Activated T-helper 2 cell treated with anti-CD3 and anti-CD28 coated beads, Interferon-gamma antibody, Interleukin-2, Interleukin-4, amounts not matched to agents 10 μg/mL and 5 μg/mL and 100 μg/mL, durations not matched to agents 14 hours and 24 hours and 36 hours (primary cell): ENCODE measurements around the gene PI4KA. TPM values are rescaled to one million over a fixed set of nuclear protein-coding genes. Genes with fewer than 3 reads are reported as not detected.

Source experiments
- DNase-seq: peaks from one replicate; pipeline ENCODE4 v3.0.0; 2021; ENCODE audit warnings: low spot score
- H3K27ac Mint-ChIP-seq: one replicate; pipeline ENCODE4 v1.8.0; 2021; ENCODE audit warnings: mixed read lengths
- H3K27me3 Mint-ChIP-seq: one replicate; pipeline ENCODE4 v1.8.0; 2021; ENCODE audit warnings: low read depth, mixed read lengths
- H3K36me3 Mint-ChIP-seq: one replicate; pipeline ENCODE4 v1.8.0; 2021; ENCODE audit warnings: low read depth, mixed read lengths
- H3K4me1 Mint-ChIP-seq: one replicate; pipeline ENCODE4 v1.8.0; 2021; ENCODE audit warnings: low read depth, mixed read lengths
- H3K4me3 Mint-ChIP-seq: one replicate; pipeline ENCODE4 v1.8.0; 2021; ENCODE audit warnings: low read depth, mild to moderate bottlenecking, moderate library complexity, mixed read lengths
- H3K9me3 Mint-ChIP-seq: one replicate; pipeline ENCODE4 v1.8.0; 2021; ENCODE audit warnings: mixed read lengths
- intact Hi-C: fragments of 100-400 bp; cut with micrococcal nuclease; formaldehyde crosslinking; loops from one replicate; pipeline ENCODE4 v1.15.1; 2023
- total RNA-seq: library from RNA; stranded (reverse); gene quantifications from 2 replicates; pipeline ENCODE4 v1.2.3, GENCODE V29; 2022

Gene PI4KA
- total RNA-seq, 1 donor from 2014 or later = 73.4 TPM

DNA sequence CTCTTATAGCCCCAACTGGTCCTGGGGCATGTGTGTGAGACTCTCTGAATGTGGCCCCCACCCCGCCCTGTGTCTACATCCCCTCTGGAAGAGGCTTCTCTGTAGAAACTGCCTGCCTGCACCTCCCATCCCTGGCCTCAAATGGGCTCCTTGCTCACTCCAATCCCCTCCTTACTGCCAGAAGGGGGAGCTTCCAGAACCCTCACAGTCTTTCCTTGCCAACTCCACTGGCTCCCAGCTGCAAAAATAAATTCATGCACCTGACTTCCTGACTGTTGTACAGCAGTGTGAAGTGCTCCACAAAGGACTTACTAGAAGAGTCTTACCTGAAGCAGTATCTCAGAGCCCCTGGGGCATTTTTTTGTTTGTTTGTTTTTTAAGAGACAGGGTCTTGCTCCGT lies 99.9 kb downstream of the PI4KA start:
- no peak for DNase-seq
- H3K27me3 Mint-ChIP-seq = no peaks in the 10 kb centered on the region
- H3K4me1 Mint-ChIP-seq = no peaks in the 10 kb centered on the region
- H3K9me3 Mint-ChIP-seq = no peaks in the 10 kb centered on the region
- H3K36me3 Mint-ChIP-seq = peaks cover 42% of the 10 kb centered on the region
- no peak overlapping the region for H3K4me3 Mint-ChIP-seq
- intact Hi-C loops = no loop called here
- no peak overlapping the region for H3K27ac Mint-ChIP-seq

DNA sequence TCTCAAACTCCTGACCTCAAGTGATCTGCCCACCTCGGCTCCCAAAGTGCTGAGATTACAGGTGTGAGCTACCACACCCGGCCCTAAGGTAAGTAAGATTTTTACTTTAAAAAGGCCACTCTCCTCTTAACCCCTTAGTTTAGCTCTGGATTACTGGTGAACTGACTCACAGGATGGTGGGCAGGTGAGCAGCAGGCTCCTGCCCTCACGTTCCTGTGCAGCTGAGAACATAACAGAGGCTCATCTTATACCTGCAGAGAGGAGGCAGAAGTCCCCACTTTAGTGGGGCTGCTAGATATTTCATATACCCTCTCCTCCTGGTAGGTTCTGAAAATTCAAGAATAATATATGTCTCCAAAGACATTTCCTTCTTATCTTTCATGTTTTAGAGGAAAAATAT lies 101.8 kb downstream of the PI4KA start:
- no peak for DNase-seq
- peaks cover 34% of the 10 kb centered on the region for H3K36me3 Mint-ChIP-seq
- no peaks in the 10 kb centered on the region for H3K9me3 Mint-ChIP-seq
- H3K4me1 Mint-ChIP-seq = no peaks in the 10 kb centered on the region
- H3K27ac Mint-ChIP-seq = no peak overlapping the region
- H3K4me3 Mint-ChIP-seq = no peak overlapping the region
- intact Hi-C loops = no loop called here
- no peaks in the 10 kb centered on the region for H3K27me3 Mint-ChIP-seq

DNA sequence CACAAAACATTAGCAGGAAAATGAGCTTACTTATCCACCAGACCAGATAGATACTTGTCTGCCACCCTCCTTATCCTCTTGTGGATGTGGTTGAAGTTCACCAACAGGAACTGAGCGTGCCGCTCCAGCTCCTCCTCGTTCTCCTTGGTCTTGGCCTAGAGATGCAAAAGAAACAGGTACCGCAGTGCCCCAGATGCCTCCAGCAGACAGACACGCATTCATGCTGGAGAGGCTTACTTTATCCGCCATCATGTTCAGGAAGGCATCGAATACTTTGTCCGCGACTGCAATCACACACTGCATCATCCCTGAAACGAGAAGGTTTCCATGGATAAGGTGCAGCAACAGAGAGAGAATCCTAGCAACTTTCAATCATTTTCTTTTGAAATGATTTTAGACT lies 105.7 kb downstream of the PI4KA start:
- no peaks in the 10 kb centered on the region for H3K27me3 Mint-ChIP-seq
- intact Hi-C loops = no loop called here

DNA sequence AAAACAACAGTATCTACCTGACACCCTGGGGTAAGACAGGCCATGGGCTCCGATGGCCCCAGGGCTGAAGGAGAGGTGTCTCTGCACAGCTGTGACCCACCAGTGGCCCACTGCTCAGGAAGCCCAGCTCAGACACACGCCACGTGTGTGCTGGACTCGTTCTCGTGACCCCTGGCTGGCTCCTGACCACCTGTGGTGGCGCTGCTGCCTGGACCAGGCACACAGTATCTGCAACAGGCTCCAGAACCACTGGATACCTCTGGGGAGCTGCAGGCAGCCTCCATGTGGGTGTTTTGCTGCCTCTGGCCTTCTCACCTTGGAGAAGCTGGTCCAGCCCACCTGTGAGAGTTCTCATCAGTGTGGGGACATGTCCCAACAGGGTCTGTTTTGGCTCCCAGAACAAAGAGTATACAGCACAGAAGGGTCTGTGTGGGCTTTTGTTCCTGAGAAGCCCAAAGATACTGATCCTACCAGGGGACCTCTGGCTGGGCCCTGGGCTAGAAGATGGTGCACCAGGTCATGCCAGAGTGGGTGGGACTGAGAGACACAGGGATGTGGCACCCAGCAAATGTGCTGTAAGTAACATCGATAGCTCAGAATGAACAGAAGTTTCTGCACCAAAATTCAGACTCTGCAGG lies 106.4 kb downstream of the PI4KA start:
- H3K27ac Mint-ChIP-seq = no peak overlapping the region
- no peak overlapping the region for H3K4me3 Mint-ChIP-seq
- no peaks in the 10 kb centered on the region for H3K4me1 Mint-ChIP-seq
- no peak for DNase-seq
- H3K9me3 Mint-ChIP-seq = no peaks in the 10 kb centered on the region
- H3K27me3 Mint-ChIP-seq = no peaks in the 10 kb centered on the region
- peaks cover 16% of the 10 kb centered on the region for H3K36me3 Mint-ChIP-seq
- intact Hi-C loops = no loop called here

More for the DNA sequence above, 105.7 kb downstream of the PI4KA start:
- no peaks in the 10 kb centered on the region for H3K9me3 Mint-ChIP-seq
- no peaks in the 10 kb centered on the region for H3K4me1 Mint-ChIP-seq
- H3K36me3 Mint-ChIP-seq = peaks cover 20% of the 10 kb centered on the region
- no peak overlapping the region for H3K27ac Mint-ChIP-seq
- DNase-seq = no peak
- H3K4me3 Mint-ChIP-seq = no peak overlapping the region

DNA sequence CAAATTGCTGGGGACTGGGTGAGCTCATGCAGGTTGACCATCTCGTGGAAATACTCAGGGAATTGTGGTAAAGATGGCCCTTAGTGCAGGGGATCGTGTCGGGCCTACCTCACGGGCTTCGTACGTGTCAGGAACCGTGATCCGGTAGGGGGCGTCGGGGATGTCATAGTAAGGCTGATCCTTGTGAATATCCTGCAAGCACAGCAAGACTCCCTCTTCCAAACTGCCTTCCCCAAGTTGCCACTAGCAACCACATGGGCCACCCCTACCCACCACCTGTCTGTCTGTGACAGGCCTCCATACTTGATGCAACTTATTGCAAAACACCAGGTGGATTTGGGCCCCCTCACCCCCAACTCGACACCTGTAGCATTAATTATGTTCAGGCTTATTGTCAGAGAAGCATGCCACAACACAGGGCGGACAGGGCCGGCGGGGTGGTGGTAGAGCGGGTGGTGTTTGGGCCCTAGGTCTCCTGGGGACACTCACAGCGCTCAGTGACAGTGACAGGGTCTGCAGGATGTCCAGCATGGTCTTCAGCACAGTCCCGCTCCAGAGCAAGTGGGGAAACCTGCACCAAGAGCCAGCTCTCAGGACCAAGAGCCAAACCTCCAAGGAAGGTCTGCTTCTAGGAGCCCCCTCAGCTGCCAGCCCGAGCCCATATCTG lies 107.3 kb downstream of the PI4KA start:
- Mint-ChIP-seq H3K27ac (no peak overlapping the region), H3K4me1 (no peaks in the 10 kb centered on the region), H3K36me3 (peaks cover 19% of the 10 kb centered on the region), H3K27me3 (no peaks in the 10 kb centered on the region), H3K4me3 (no peak overlapping the region), H3K9me3 (no peaks in the 10 kb centered on the region)
- intact Hi-C loops = no loop called here
- DNase-seq = no peak

DNA sequence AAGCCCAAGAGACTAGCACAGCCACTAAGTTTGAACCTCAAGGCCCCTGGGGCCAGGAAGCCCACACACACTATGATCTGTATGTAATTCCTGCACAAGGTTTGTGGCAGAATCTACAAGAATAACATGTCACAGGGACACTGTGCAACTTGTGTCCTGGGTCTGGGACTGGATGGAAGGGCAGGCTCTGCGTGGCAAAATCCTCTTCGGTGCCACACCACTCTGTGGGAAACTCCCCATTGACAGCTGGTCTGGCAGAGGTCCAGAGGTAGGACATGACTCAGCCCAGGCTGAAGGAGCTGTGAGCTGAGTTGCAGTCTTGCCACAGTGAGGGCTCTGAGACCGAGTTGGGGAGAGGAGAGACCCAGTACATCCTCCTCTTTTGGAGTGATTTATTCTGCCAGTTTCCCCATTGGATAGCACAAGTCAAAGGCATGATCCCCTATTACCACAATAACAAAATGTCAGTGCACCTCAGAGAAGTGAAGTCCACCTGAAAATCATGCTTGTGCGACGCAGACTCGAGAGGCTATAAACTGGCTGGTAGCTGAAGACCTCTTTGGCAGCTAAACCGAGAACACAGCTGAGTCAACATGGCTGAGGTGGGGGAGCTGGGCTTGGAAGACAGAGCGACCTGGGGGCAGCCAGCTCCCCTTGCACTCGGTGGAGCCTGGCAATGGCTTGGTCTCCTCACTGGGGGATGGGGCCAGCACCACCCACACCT lies 108.0 kb downstream of the PI4KA start:
- no peaks in the 10 kb centered on the region for H3K9me3 Mint-ChIP-seq
- no peak overlapping the region for H3K27ac Mint-ChIP-seq
- peaks cover 19% of the 10 kb centered on the region for H3K36me3 Mint-ChIP-seq
- H3K27me3 Mint-ChIP-seq = no peaks in the 10 kb centered on the region
- no peak overlapping the region for H3K4me3 Mint-ChIP-seq
- intact Hi-C loops = no loop called here
- DNase-seq = no peak
- no peaks in the 10 kb centered on the region for H3K4me1 Mint-ChIP-seq

DNA sequence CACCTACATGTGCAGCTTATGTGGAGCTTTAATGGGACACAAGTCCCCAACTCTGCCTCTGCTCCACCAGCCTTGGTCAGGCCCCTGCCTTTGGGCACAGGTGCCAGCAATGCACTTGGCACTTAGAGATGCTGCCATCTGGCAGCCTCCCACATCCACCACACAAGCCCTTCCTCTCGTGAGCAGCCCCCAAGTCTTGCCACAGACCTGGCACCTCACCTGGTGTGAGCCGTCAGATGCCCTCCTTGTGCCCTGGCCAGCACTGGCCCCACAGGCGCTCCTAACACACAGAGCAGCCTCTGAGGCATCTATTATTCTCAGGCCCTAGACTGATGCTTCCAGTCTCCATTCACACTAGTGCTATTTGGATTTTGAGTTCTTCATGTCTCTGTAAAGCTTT lies 109.2 kb downstream of the PI4KA start:
- Mint-ChIP-seq H3K4me3 (no peak overlapping the region), H3K27me3 (no peaks in the 10 kb centered on the region), H3K9me3 (no peaks in the 10 kb centered on the region), H3K4me1 (no peaks in the 10 kb centered on the region), H3K36me3 (peaks cover 26% of the 10 kb centered on the region), H3K27ac (no peak overlapping the region)
- DNase-seq = no peak
- intact Hi-C loops = no loop called here

DNA sequence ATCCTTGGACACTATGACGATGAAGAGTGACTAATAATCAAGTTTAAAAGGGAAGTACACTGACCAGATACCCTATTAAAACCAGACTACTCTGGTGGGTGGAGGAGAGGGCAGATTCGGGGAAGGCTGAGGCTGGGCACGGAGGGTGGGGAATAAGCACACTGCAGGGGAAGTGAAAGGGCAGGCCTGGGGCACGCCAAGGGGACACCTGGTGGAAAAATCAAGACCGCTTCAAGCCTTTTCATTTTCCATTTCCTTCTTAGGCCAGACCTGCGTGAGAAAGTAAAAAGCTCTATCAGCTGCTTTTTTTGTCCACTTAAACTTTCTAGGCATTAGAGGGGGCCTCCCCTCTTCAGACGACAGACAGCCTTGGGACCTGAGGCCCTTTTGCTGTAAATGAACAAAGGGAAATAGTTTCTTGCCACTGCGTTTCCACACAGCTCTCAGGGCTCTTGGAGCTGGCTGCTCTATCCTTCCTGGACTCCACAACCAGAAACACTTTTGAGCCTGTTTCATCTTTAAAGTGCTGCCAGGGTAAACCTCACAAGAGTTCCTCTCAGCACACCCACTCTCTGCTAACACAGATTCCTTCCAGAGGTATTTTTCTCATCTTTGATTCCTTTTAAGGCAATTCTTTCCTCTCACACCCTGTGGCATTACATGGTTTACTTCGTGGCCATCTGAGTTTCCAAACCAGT lies 109.7 kb downstream of the PI4KA start:
- no peak overlapping the region for H3K4me3 Mint-ChIP-seq
- peaks cover 29% of the 10 kb centered on the region for H3K36me3 Mint-ChIP-seq
- no peak overlapping the region for H3K27ac Mint-ChIP-seq

DNA sequence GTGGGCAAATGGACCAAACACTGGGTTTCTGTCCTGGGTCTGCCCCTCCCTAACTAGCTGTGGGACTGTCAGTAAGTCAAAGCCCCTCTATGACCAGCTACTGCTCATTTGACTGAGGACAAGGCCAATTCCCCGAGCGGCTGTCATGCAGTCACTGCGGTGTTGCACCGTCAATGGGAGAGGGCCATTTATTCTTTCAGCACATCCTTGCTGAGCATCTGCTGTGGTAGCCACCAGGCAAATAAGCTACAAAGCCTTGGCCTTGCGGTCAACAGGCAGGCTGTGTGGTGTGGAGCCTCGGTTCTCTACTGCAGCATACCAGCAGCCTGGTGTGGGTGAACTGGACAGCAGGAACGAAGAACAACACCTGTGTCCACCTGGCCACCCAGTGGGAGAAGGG lies 110.5 kb downstream of the PI4KA start:
- no peak overlapping the region for H3K27ac Mint-ChIP-seq
- intact Hi-C loops = no loop called here

More for the DNA sequence above, 109.7 kb downstream of the PI4KA start:
- H3K9me3 Mint-ChIP-seq = no peaks in the 10 kb centered on the region
- no peaks in the 10 kb centered on the region for H3K27me3 Mint-ChIP-seq
- no peak for DNase-seq
- H3K4me1 Mint-ChIP-seq = no peaks in the 10 kb centered on the region
- intact Hi-C loops = no loop called here

DNA sequence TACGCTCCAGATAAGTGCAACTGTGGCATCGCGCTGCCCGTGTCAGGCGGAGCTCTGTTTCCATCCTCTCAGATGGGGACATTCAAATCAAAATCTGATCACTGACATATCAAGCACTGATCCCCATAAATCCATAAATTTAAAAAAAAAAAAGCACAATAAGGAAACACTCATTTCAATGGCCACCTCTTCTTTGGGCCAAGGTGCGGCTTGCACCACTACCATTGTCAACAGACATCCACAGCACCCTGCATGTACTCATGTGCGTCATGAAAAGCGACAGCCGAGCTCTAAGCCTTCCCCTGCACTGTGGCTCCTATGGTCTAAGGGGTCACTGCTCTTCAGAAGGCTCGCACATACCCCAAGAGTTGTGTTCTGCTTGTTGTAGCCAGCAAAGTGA lies 111.4 kb downstream of the PI4KA start:
- no peak for DNase-seq
- Mint-ChIP-seq H3K9me3 (no peaks in the 10 kb centered on the region), H3K27ac (no peak overlapping the region), H3K27me3 (no peaks in the 10 kb centered on the region), H3K36me3 (peaks cover 30% of the 10 kb centered on the region), H3K4me3 (no peak overlapping the region), H3K4me1 (no peaks in the 10 kb centered on the region)
- intact Hi-C loops = no loop called here

More for the DNA sequence above, 110.5 kb downstream of the PI4KA start:
- H3K9me3 Mint-ChIP-seq = no peaks in the 10 kb centered on the region
- no peaks in the 10 kb centered on the region for H3K27me3 Mint-ChIP-seq
- DNase-seq = no peak
- no peak overlapping the region for H3K4me3 Mint-ChIP-seq
- peaks cover 26% of the 10 kb centered on the region for H3K36me3 Mint-ChIP-seq
- H3K4me1 Mint-ChIP-seq = no peaks in the 10 kb centered on the region

DNA sequence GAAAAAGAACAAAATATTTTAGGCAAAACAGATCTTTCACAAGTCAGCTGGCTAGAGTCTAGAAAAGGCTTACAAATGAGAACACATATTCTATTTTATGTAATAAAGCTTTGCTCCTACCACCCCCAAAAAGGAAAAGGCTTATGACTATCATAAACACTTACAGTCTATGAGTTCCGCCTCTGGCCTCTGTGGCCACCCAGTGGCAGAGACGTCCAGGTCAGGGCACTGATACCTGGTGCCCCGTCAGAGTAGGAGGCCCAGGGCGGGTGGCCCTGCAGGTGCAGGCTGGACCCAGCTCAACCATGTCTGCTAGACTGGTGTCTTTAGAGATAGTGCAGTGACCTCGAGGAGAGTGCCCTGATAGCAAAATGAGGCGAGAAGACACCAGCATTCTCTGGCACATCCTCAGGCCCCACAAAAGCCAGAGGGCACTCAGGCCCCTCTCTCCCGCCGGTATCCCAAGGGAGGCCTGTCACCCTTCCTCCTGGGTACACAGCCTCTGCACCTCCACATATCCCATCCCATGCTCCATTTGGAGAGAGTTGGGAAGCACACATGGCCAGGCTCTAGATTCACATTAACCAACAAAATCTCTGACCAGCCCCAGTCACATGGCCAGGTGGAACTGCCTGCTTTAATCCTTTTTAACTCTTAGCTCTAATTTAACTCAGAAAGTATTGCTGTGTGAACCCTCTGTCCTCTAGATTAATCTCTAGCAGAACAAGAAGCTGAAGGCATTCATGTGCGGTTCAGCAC lies 112.0 kb downstream of the PI4KA start:
- Mint-ChIP-seq H3K9me3 (no peaks in the 10 kb centered on the region), H3K27me3 (no peaks in the 10 kb centered on the region), H3K4me1 (no peaks in the 10 kb centered on the region), H3K36me3 (peaks cover 35% of the 10 kb centered on the region), H3K27ac (no peak overlapping the region), H3K4me3 (no peak overlapping the region)
- intact Hi-C loops = no loop called here
- no peak for DNase-seq

DNA sequence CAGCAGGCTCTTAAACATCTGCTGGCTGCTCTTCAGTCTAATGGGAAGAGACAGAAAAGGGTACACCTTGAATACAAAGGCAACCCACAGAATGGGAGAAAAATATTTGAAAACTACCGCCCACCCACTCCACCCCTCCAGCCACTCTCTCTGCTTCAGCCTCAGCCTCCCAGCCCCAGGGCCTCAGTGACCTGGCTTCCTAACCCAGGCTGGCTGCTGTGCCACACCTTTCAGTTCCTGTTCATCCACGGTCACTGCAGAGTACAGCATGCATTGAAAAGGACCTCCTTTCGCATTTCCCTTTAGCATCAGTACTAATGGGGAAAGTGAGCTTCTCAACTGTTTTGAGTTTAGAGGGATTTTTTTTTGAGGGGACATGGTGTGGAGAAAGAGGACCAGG lies 113.5 kb downstream of the PI4KA start:
- H3K27me3 Mint-ChIP-seq = no peaks in the 10 kb centered on the region
- H3K27ac Mint-ChIP-seq = no peak overlapping the region
- no peak for DNase-seq
- H3K9me3 Mint-ChIP-seq = no peaks in the 10 kb centered on the region
- intact Hi-C loops = no loop called here
- H3K4me1 Mint-ChIP-seq = no peaks in the 10 kb centered on the region
- no peak overlapping the region for H3K4me3 Mint-ChIP-seq
- H3K36me3 Mint-ChIP-seq = peaks cover 47% of the 10 kb centered on the region
